SKM-1 treated with dmso at 0.1 percent for 144 hours (cell line): Measurements from ENCODE around the gene NDUFAF2.
"Not testable (repeated sequence)": the region's sequence is repeated elsewhere in the genome, so short reads cannot be mapped to it uniquely, and the experiment has no call there.

Experiments used
- DNase-seq: peaks from one replicate; lab custom pipeline; 2025; ENCODE audit not compliant: unreplicated experiment; lab: John Stamatoyannopoulos, UW

The NDUFAF2 gene

GRCh38 chr5:60944904-60945812, at the start of gene NDUFAF2, which contains the start of gene ERCC8:
Gene NDUFAF2, plus strand, starts transcription at chr5:60945205. Its CDS starts 51 bp downstream, at chr5:60945256.
Gene ERCC8, minus strand, starts transcription at chr5:60945070. Its CDS starts 62 bp downstream, at chr5:60945008.
- peak; percentile 86 for DNase-seq

GRCh38 chr5:60896991-60897390, 48.0 kb upstream of the NDUFAF2 start:
- no peak for DNase-seq

- DNase-seq: no peak
Observed at GRCh38 chr5:60903356-60903755, 41.6 kb upstream of the NDUFAF2 start.

GRCh38 chr5:60916646-60917045, 28.4 kb upstream of the NDUFAF2 start:
- no peak for DNase-seq

GRCh38 chr5:60918466-60918865, 26.5 kb upstream of the NDUFAF2 start:
- DNase-seq: no peak

GRCh38 chr5:60927450-60927849, 17.6 kb upstream of the NDUFAF2 start:
- no peak for DNase-seq

GRCh38 chr5:60929024-60929423, 16.0 kb upstream of the NDUFAF2 start:
- no peak for DNase-seq

GRCh38 chr5:60943624-60944023, 1.4 kb upstream of the NDUFAF2 start:
- peak; percentile 42 for DNase-seq

GRCh38 chr5:60945813-60946187, 795 bp downstream of the NDUFAF2 start:
- no peak for DNase-seq

- no peak for DNase-seq
Observed at GRCh38 chr5:60948738-60949137, 3.7 kb downstream of the NDUFAF2 start.

GRCh38 chr5:60955239-60955638, 10.2 kb downstream of the NDUFAF2 start:
- no peak for DNase-seq

GRCh38 chr5:60958088-60958487, 13.1 kb downstream of the NDUFAF2 start:
- no peak for DNase-seq

- DNase-seq: no peak
Observed at GRCh38 chr5:60958712-60959111, 13.7 kb downstream of the NDUFAF2 start.

GRCh38 chr5:60959156-60959555, 14.2 kb downstream of the NDUFAF2 start:
- no peak for DNase-seq

GRCh38 chr5:60960591-60960990, 15.6 kb downstream of the NDUFAF2 start:
- no peak for DNase-seq

GRCh38 chr5:60961685-60962084, 16.7 kb downstream of the NDUFAF2 start:
- peak; percentile 35 for DNase-seq

GRCh38 chr5:60972231-60972630, 27.2 kb downstream of the NDUFAF2 start:
- no peak for DNase-seq

- no peak for DNase-seq
Observed at GRCh38 chr5:60977956-60978737, 33.1 kb downstream of the NDUFAF2 start.

GRCh38 chr5:60978968-60979367, 34.0 kb downstream of the NDUFAF2 start:
- DNase-seq: no peak

GRCh38 chr5:60980511-60980910, 35.5 kb downstream of the NDUFAF2 start:
- no peak for DNase-seq

GRCh38 chr5:60982127-60982526, 37.1 kb downstream of the NDUFAF2 start:
- not testable (repeated sequence) for DNase-seq

- DNase-seq: no peak
Observed at GRCh38 chr5:60989790-60990189, 44.8 kb downstream of the NDUFAF2 start.
